Colonic mucosa (tissue), 4 donors: ENCODE results near the gene PURB. TPM values are rescaled to one million over a fixed set of nuclear protein-coding genes. Genes with fewer than 3 reads are reported as not detected.
"Not testable (repeated sequence)": the region's sequence is repeated elsewhere in the genome, so short reads cannot be mapped to it uniquely, and the experiment has no call there.

ENCODE experiments used
- DNase-seq: peaks from one replicate; pipeline ENCODE4 v3.0.0-alpha.2; 2020
- H3K27ac ChIP-seq: fragments of 200-600 bp; one replicate; pipeline ENCODE4 v1.8.0; 2021
- H3K27me3 ChIP-seq: fragments of 200-600 bp; one replicate; pipeline ENCODE4 v1.8.0; 2021
- H3K36me3 ChIP-seq: fragments of 200-600 bp; one replicate; pipeline ENCODE4 v1.8.0; 2021
- H3K4me1 ChIP-seq: fragments of 200-600 bp; one replicate; pipeline ENCODE4 v1.8.0; 2021; ENCODE audit warnings: mild to moderate bottlenecking
- H3K4me3 ChIP-seq: fragments of 200-600 bp; one replicate; pipeline ENCODE4 v1.8.0; 2021
- H3K9ac ChIP-seq, 2 donors: one replicate each; pipeline ENCODE4 v1.7.0; 2013; ENCODE audit warnings: control low read depth in 2 of 2, low read depth in 2 of 2, low read length in 2 of 2
- H3K9me3 ChIP-seq: fragments of 200-600 bp; one replicate; pipeline ENCODE4 v1.8.0; 2021
- intact Hi-C: fragments of 100-400 bp; cut with DNase I; formaldehyde crosslinking; loops from one replicate; pipeline ENCODE4 v1.14.1; 2022
- total RNA-seq, 2 donors: library from RNA; stranded (reverse); fragmentation: NEBNext Ultra II Directional in 1 of 2; extraction: Animal tissue kit (Norgen Biotek cat#: 25700) in 1 of 2; gene quantifications; one replicate each; pipeline ENCODE4 v1.2.1, GENCODE V29; 2021
- TF ChIP-seq, protein P1 (sequence below): fragments of 200-600 bp; IDR thresholded peaks from one replicate; pipeline ENCODE4 v1.8.0; 2022; ENCODE audit warnings: antibody characterized with exemption, mild to moderate bottlenecking
- donor health status: healthy.
- donor health status: DM: no; HTN: no; CAD: no.
- donor health status: DM: no; HTN: no; CAD: no.

PURB gene
- total RNA-seq, 2 donors from 2014 or later: 18.8 to 19.8 TPM

DNA sequence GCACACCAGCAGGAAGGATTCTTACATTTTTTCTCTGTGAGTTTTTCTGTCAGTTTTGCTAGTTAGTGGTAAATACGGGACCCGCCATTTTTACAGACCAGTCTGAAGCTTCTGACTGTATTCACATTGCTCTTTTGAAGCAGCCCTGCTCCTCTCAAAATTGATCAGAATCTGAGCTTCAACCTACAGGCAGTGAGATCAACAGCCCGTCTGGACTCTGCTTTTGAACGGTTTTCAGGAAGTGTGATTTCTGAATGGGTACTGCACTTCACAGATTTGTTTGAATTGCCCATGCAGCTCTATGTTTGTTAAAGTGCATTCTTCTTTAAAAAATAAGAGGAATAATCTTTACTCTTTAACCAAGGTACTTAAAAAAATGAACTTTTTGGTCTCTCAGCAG is 8.9 kb downstream of the PURB start:
- no peak overlapping the region for H3K27ac ChIP-seq
- H3K9ac ChIP-seq: no peak overlapping the region
- H3K9me3 ChIP-seq: no peaks in the 10 kb centered on the region
- no peak overlapping the region for H3K4me3 ChIP-seq
- peaks cover 3% of the 10 kb centered on the region for H3K4me1 ChIP-seq
- DNase-seq: no peak
- H3K27me3 ChIP-seq: no peaks in the 10 kb centered on the region
- intact Hi-C loops: no loop called here
- H3K36me3 ChIP-seq: no peaks in the 10 kb centered on the region
- TF ChIP-seq, protein P1, sequence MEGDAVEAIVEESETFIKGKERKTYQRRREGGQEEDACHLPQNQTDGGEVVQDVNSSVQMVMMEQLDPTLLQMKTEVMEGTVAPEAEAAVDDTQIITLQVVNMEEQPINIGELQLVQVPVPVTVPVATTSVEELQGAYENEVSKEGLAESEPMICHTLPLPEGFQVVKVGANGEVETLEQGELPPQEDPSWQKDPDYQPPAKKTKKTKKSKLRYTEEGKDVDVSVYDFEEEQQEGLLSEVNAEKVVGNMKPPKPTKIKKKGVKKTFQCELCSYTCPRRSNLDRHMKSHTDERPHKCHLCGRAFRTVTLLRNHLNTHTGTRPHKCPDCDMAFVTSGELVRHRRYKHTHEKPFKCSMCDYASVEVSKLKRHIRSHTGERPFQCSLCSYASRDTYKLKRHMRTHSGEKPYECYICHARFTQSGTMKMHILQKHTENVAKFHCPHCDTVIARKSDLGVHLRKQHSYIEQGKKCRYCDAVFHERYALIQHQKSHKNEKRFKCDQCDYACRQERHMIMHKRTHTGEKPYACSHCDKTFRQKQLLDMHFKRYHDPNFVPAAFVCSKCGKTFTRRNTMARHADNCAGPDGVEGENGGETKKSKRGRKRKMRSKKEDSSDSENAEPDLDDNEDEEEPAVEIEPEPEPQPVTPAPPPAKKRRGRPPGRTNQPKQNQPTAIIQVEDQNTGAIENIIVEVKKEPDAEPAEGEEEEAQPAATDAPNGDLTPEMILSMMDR: no peak

- H3K27ac ChIP-seq: no peak overlapping the region
- no peak for DNase-seq
- intact Hi-C loops: no loop called here
Measured at GRCh38 chr7:44875241-44875640, 10.1 kb downstream of the PURB start.

DNA sequence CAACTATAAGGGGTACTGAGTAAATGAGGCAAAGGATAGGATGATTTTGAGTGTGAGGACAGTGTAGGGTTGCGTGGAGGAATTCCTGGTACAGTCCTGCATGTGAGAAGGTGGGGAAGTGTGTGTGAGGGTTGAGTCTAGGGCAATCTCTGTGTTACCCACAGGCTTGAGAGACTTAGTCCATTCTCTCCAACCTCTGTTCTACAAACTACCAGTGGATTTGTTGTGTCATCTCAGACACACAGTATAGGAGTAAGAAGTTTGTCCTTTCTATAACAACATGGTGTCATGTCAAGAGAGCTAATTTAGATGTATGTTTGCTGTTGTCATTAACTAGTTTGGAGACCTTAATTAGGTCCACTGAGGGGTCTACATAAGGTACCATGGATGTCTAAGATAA is 12.5 kb downstream of the PURB start:
- no peaks in the 10 kb centered on the region for H3K36me3 ChIP-seq
- TF ChIP-seq, protein P1: no peak
- no peak overlapping the region for H3K9ac ChIP-seq
- H3K27ac ChIP-seq: no peak overlapping the region
- no peak for DNase-seq
- no peak overlapping the region for H3K4me3 ChIP-seq
- H3K4me1 ChIP-seq: no peaks in the 10 kb centered on the region
- H3K9me3 ChIP-seq: no peaks in the 10 kb centered on the region
- H3K27me3 ChIP-seq: no peaks in the 10 kb centered on the region
- intact Hi-C loops: no loop called here

More at GRCh38 chr7:44875241-44875640, 10.1 kb downstream of the PURB start:
- Histone ChIP-seq H3K4me3 (no peak overlapping the region), H3K9me3 (no peaks in the 10 kb centered on the region), H3K27me3 (no peaks in the 10 kb centered on the region), H3K4me1 (no peaks in the 10 kb centered on the region), H3K9ac (no peak overlapping the region), H3K36me3 (no peaks in the 10 kb centered on the region)
- TF ChIP-seq, protein P1: no peak

DNA sequence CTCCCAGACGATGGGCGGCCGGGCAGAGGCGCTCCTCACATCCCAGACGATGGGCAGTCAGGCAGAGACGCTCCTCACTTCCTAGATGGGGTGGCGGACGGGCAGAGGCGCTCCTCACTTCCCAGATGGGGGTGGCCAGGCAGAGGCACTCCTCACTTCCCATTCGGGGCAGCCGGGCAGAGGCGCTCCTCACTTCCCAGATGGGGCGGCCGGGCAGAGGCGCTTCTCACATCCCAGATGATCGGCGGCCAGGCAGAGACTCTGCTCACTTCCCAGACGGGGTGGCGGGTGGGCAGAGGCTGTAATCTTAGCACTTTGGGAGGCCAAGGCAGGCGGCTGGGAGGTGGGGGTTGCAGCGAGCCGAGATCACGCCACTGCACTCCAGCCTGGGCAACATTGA is 13.4 kb downstream of the PURB start:
- H3K36me3 ChIP-seq, H3K9ac ChIP-seq, DNase-seq, H3K4me3 ChIP-seq, H3K27ac ChIP-seq, H3K27me3 ChIP-seq, H3K4me1 ChIP-seq, intact Hi-C loops, H3K9me3 ChIP-seq: not testable (repeated sequence)

- H3K9me3 ChIP-seq, DNase-seq, H3K27ac ChIP-seq, H3K36me3 ChIP-seq, H3K27me3 ChIP-seq, H3K4me3 ChIP-seq, H3K9ac ChIP-seq, intact Hi-C loops, H3K4me1 ChIP-seq: not testable (repeated sequence)
Measured at GRCh38 chr7:44870780-44871179, 14.6 kb downstream of the PURB start.

GRCh38 chr7:44870336-44870735 is 15.0 kb downstream of the PURB start:
- intact Hi-C loops, H3K4me3 ChIP-seq, H3K9me3 ChIP-seq: not testable (repeated sequence)

DNA sequence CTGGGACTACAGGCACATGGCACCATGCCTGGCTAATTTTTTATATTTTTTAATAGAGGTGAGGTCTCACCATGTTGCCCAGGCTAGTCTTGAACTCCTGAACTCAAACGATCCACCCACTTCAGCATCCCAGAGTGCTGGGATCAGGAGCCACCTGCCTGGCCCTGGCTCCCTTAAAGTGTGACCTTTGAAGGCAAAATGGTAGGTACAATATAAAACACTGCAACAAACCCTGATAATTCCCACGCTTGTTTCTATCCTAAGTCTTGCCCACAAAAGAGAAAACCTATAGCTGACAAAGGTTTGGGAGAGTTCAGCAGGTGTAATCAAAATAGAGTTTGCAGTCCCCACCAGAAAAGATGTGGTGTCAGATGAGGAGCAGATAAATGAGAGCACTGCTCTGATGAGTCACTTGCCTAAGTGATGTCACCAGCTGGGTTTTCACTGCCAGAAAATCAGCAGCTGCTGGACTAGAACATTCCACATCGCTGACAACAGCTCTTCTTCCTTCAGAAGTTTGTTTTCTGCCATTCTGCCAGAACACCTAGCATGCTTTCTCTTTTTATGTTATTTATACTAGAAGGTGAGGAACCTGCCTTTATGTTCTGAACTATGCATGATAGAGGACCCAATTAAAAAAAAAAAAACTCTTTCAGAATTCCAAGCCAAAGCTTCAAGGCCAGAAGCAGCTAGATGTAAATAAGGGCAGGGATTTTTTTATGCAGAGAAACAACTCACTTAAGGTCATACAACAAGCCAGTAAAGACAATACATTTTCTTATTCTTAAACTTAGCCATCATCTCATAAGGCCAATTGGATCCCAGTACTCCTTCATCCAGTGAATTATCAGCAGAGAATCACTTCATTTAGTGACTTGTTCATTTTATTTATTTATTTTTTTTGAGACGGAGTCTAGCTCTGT is 18.0 kb downstream of the PURB start:
- Histone ChIP-seq H3K4me3 (no peak overlapping the region), H3K9me3 (no peaks in the 10 kb centered on the region), H3K36me3 (no peaks in the 10 kb centered on the region), H3K27ac (no peak overlapping the region), H3K9ac (no peak overlapping the region), H3K4me1 (no peaks in the 10 kb centered on the region), H3K27me3 (no peaks in the 10 kb centered on the region)
- DNase-seq: no peak
- intact Hi-C loops: no loop called here
- TF ChIP-seq, protein P1: no peak

More at GRCh38 chr7:44870336-44870735, 15.0 kb downstream of the PURB start:
- DNase-seq, H3K4me1 ChIP-seq, H3K9ac ChIP-seq, H3K27me3 ChIP-seq, H3K27ac ChIP-seq, H3K36me3 ChIP-seq: not testable (repeated sequence)

GRCh38 chr7:44861949-44862348 is 23.4 kb downstream of the PURB start:
- H3K9ac ChIP-seq, H3K9me3 ChIP-seq, H3K36me3 ChIP-seq, H3K27ac ChIP-seq, H3K4me3 ChIP-seq, DNase-seq, H3K27me3 ChIP-seq, H3K4me1 ChIP-seq, intact Hi-C loops: not testable (repeated sequence)
